GM08714 (cell line): ENCODE measurements around the gene LRRC57.

Experiments
- H3K4me3 ChIP-seq: fragments of 200-500 bp; sonication (Bioruptor generic); 2 replicates; pipeline ENCODE4 v1.5.1; 2014; ENCODE audit warnings: mild to moderate bottlenecking, low read length, inconsistent platforms
- ZNF274 ChIP-seq: IDR thresholded peaks from 2 replicates; pipeline ENCODE4 v1.6.1; 2012; ENCODE audit warnings: mild to moderate bottlenecking, low read depth, low read length

Gene LRRC57

DNA sequence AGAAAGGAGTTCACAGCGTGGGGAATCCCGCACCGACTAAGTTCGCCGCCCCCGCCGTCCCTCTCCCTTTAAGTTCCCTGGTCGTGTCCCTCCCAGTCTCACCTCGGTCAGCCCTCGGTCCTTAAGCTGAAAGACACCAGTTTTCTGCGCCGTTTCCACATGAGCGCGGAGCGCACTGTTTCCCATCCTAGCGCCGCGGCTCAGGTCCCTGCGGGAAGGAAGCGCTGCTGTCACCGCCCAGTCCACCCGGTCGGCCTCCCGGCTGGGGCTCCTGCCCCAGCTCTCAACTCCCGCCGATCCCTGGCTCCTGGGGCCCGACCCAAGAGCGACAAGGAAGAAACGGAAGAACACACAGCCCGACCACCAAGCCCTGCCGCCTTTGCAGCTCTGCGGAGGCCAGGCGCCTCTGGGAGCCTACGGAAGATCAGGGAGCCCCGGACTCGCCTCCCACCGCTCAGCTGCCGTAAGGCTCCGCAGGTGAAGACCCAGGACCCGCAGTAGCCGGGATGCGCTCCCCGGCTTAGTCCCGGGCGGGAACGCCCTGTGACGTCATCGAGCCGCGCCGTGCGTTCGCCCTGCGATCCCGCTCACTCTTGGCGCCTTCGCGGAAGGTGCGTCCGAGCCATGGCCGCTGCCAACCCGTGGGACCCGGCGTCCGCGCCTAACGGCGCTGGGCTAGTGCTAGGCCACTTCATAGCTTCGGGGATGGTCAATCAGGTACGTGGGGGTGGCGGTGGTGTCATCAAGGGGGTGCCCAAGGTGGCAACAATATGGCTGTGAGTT is at the start of gene LRRC57, which contains the start of gene HAUS2:
Gene LRRC57, minus strand, starts transcription at position 545 of the 783 bp plus-strand sequence. Its CDS starts 359 bp downstream, at position 186.
Gene HAUS2, plus strand, starts transcription at position 590 of the 783 bp plus-strand sequence. Its CDS starts 35 bp downstream, at position 625.
- H3K4me3 ChIP-seq, result peak within 1 kb of the TSS; percentile 92
- no peak for TF ChIP-seq ZNF274

- TF ChIP-seq ZNF274, result no peak
- no peak overlapping the region for H3K4me3 ChIP-seq
Observed at GRCh38 chr15:42595626-42596240, 47.1 kb upstream of the LRRC57 start.

DNA sequence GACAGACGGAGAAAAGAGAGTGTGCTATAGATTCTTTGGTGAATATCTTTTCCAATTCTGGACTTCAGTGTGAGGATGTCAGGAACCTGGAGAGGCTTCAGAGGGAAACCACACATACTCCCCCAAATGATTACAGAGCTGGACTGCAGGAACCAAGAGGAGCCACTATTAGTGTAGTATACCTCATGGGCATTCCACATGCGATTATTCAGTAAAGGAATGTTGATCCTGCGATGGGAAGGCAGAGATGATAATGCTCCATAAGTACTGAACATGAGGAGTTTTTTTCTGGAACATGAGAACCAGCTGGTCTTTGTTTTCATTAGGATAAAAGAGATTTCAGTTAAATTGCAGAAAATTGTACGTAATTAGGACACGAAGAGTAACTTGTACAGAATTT is 45.5 kb upstream of the LRRC57 start:
- H3K4me3 ChIP-seq, result no peak overlapping the region
- no peak for TF ChIP-seq ZNF274

DNA sequence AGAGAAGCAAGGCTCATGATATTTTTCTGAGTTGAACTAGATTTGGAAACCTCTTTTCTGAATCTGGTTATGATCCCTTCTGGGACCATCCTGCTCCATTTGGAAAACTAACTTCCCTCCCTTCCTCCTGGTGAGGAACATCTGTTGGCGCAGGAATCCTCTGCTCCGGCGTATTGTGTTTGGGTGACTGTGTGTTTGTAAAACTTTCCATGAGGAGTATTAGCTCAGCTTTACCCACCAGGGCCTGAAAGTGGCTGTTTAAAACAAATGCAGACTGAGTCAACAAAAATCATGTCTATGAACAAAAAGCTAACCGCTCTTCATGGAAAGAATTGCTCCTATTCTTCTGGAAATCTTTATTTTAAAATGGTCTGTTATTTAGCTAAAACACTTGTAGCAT is 44.5 kb upstream of the LRRC57 start:
- no peak for TF ChIP-seq ZNF274
- no peak overlapping the region for H3K4me3 ChIP-seq

- TF ChIP-seq ZNF274, result no peak
- no peak overlapping the region for H3K4me3 ChIP-seq
Observed at GRCh38 chr15:42592716-42593115, 44.1 kb upstream of the LRRC57 start.

DNA sequence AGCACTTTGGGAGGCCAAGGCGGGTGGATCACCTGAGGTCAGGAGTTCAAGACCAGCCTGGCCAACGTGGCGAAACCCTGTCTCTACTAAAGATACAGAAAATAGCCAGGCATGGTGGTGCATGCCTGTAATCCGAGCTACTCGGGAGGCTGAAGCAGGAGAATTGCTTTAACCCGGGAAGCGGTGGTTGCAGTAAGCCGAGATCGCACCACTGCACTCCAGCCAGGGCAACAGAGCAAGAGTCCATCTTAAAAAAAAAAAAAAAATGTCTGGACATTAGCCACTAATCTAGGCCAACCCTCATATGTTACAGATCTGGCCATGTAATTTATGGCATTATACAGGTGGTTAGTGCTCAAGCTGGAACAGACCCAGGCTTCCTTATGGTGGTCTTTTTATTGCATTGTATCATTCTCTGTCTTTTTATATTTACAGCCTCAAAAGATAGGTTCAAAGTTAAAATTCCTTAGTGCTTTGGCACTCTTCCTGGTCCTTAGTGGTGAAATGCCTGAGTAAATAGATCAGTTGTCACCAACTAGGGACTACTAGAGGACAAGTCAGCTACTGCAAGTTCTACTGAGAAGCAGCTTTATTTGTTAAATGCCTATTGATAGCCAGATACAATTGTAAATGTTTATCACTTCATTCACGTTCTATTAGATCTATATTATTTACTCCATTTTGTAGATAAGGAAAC is 42.8 kb upstream of the LRRC57 start:
- H3K4me3 ChIP-seq, result no peak overlapping the region
- no peak for TF ChIP-seq ZNF274

DNA sequence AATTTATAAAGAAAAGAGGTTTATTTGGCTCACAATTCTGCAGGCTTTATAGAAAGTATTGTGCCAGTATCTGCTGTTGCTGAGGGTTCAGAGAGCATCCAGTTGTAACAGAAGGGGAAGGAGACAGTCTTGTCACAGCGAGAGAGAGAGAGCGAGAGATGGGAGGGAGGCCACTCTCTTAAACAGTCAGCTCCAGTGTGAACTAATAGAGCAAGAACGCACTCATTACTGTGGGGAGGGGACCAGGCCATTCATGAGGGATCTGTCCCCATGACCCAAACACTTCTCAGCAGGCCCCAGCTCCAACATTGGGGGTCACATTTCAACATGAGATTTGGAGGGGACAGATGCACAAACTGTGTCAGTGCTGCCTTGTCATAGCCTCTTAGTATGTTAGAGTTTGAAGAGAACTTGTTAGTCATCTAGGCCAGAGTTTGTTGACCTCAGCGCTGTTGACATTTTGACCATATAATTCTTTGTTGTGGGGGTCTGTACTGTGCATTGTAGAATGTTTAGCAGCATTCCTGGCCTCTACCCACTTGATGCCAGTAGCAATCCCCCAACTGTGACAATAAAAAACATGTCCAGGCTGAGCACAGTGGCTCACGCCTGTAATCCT is 42.1 kb upstream of the LRRC57 start:
- TF ChIP-seq ZNF274, result no peak

GRCh38 chr15:42584031-42584765 is 35.6 kb upstream of the LRRC57 start:
- TF ChIP-seq ZNF274, result no peak
- no peak overlapping the region for H3K4me3 ChIP-seq

More for the DNA sequence above, 42.1 kb upstream of the LRRC57 start:
- no peak overlapping the region for H3K4me3 ChIP-seq

- no peak for TF ChIP-seq ZNF274
- no peak overlapping the region for H3K4me3 ChIP-seq
Observed at GRCh38 chr15:42582569-42583375, 34.2 kb upstream of the LRRC57 start.

DNA sequence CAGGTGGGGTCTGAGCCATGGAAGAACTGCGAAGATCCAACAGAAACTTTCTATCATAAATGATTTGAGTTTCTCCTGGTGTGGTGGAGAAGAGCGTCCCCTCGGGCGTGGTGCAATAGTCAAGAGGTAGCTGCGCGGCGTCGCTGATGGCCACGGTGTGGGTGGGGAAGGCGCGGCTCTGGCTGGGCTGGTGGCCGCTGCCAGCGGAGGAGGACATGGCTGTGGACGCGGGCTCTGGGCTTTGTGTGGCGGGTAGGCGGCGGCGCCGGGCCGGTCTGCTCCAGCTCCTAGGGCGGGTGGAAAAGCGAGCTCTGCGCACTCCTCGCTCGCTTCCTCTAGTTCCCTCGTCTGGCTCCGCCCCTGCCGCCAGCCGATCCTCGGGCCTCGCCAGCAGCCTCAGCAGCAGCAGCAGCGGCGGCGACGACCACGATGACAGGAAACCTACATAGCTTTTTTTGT is 32.7 kb upstream of the LRRC57 start:
- TF ChIP-seq ZNF274, result no peak
- peak overlapping the region; percentile 52; the same call in 1 of the 2 replicates for H3K4me3 ChIP-seq

DNA sequence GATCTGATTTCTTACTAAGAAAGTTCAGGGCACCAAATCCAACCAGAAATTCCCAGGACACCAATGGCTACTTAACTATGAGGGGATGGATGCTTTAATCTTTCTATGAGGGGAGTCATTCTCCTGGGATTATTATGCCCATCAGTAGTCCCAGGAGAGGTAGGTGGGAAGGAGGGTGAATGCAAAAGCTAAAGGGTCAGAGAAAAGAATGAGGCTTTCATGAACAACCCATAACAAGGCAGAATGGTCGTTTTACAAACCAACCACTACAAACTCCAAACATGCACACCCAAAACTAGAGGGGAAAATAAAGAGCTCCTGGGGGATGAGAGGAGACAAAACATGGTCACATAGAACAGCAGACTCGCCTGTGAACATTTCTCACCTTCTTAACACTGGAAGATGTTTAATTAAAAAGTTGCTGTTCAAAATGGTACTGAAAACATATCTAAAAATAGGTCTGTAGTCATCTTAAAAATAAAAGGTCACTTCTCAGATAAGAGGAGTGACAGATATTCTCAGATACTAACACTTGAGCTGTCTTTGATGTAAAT is 30.5 kb upstream of the LRRC57 start:
- no peak overlapping the region for H3K4me3 ChIP-seq
- no peak for TF ChIP-seq ZNF274

DNA sequence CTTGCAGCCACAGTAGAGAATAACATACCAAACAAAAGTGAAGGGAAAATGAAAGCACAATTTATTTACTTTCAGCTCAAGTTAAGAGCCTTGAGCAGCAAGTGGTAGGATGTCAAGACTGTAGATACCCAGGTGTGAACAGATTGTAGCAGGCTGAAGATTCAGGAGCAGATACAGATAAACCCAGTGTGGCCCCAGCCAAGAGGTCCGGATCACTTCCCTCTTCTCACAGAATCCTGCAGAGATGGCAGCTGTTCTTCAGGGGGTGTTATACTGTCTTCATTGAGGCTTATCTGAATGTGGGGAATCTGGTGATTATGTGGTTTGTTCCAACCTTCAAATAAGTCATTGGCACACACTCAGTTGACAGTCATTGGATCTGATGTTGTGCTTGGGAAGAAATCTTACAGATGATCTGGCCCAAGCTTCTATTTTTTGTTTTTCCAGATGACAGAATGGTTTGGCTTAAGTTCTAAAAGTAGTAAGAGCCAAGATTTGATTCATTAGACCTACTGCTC is 29.0 kb upstream of the LRRC57 start:
- no peak overlapping the region; the same call in 1 of the 2 replicates for H3K4me3 ChIP-seq
- TF ChIP-seq ZNF274, result no peak
